OCI-LY1 (cell line): ENCODE measurements around the gene PRCP.

ENCODE experiments used
- H2AFZ ChIP-seq: fragments of 200-600 bp; sonication (generic), shearing (Covaris generic); 2 replicates; pipeline ENCODE4 v1.6.0; 2014; ENCODE audit warnings: antibody characterized with exemption, mild to moderate bottlenecking, low read length
- H3F3A ChIP-seq: fragments of 200-600 bp; sonication (generic), shearing (Covaris generic); 2 replicates; pipeline ENCODE4 v1.6.0; 2014; ENCODE audit warnings: mild to moderate bottlenecking, antibody characterized with exemption, low read length, moderate library complexity; ENCODE audit not compliant: insufficient read depth
- H3K27ac ChIP-seq: fragments of 200-600 bp; sonication (generic); 2 replicates; pipeline ENCODE4 v1.5.1; 2014; ENCODE audit warnings: low read length, mixed run types, mild to moderate bottlenecking, low read depth; ENCODE audit not compliant: poor library complexity, severe bottlenecking
- H3K27me3 ChIP-seq: fragments of 200-600 bp; sonication (generic); 2 replicates; pipeline ENCODE4 v1.6.0; 2014; ENCODE audit warnings: antibody characterized with exemption, mild to moderate bottlenecking, low read length, moderate library complexity; ENCODE audit not compliant: insufficient read depth
- H3K36me3 ChIP-seq: fragments of 200-600 bp; sonication (generic); 2 replicates; pipeline ENCODE4 v1.6.1; 2014; ENCODE audit warnings: mild to moderate bottlenecking, antibody characterized with exemption, low read length, moderate library complexity, mixed read lengths; ENCODE audit not compliant: insufficient read depth
- H3K4me1 ChIP-seq: fragments of 200-600 bp; sonication (generic); 2 replicates; pipeline ENCODE4 v1.5.1; 2014; ENCODE audit warnings: mild to moderate bottlenecking, low read length, moderate library complexity; ENCODE audit not compliant: insufficient read depth, severe bottlenecking
- H3K4me2 ChIP-seq: fragments of 200-600 bp; sonication (generic), shearing (Covaris generic); 2 replicates; pipeline ENCODE4 v1.6.1; 2014; ENCODE audit warnings: low read length
- H3K4me3 ChIP-seq: fragments of 200-600 bp; sonication (generic); 2 replicates; pipeline ENCODE4 v1.5.1; 2014; ENCODE audit warnings: low read length, low read depth, mild to moderate bottlenecking, mixed read lengths; ENCODE audit not compliant: poor library complexity, severe bottlenecking
- H3K79me2 ChIP-seq: fragments of 200-600 bp; shearing (Covaris generic); 2 replicates; pipeline ENCODE4 v1.6.1; 2016; ENCODE audit warnings: mixed run types, low read length, mixed read lengths; ENCODE audit not compliant: insufficient read depth
- H3K9ac ChIP-seq: fragments of 200-600 bp; sonication (generic), shearing (Covaris generic); 2 replicates; pipeline ENCODE4 v1.6.1; 2014; ENCODE audit warnings: mild to moderate bottlenecking, low read length, mixed read lengths
- H3K9me2 ChIP-seq: fragments of 200-600 bp; sonication (generic), shearing (Covaris generic); 2 replicates; pipeline ENCODE4 v1.6.1; 2014; ENCODE audit warnings: low read depth, mild to moderate bottlenecking, low read length, mixed read lengths
- H3K9me3 ChIP-seq: fragments of 200-600 bp; shearing (Covaris generic); 2 replicates; pipeline ENCODE4 v1.6.1; 2014; ENCODE audit warnings: low read length, mixed read lengths
- H4K20me1 ChIP-seq: fragments of 200-600 bp; sonication (generic), shearing (Covaris generic); 2 replicates; pipeline ENCODE4 v1.6.0; 2016; ENCODE audit warnings: mild to moderate bottlenecking, low read length; ENCODE audit not compliant: insufficient read depth
- CTCF ChIP-seq: fragments of 200-600 bp; sonication (generic), shearing (Covaris generic); IDR thresholded peaks from 2 replicates; pipeline ENCODE4 v1.5.1; 2017; ENCODE audit warnings: mild to moderate bottlenecking, antibody characterized with exemption, low read length, moderate library complexity, mixed read lengths
- EZH2 ChIP-seq: fragments of 200-600 bp; sonication (generic), shearing (Covaris generic); IDR thresholded peaks from 2 replicates; pipeline ENCODE4 v1.8.0; 2017; ENCODE audit warnings: borderline replicate concordance, mixed run types, mild to moderate bottlenecking, antibody characterized with exemption, low read length, moderate library complexity, mixed read lengths

PRCP gene

GRCh38 chr11:82786001-82786400, 114.2 kb downstream of the PRCP start:
- no peak overlapping the region for H2AFZ ChIP-seq
- no peaks in the 10 kb centered on the region for H3K9me3 ChIP-seq
- no peak overlapping the region for H3K4me3 ChIP-seq

DNA sequence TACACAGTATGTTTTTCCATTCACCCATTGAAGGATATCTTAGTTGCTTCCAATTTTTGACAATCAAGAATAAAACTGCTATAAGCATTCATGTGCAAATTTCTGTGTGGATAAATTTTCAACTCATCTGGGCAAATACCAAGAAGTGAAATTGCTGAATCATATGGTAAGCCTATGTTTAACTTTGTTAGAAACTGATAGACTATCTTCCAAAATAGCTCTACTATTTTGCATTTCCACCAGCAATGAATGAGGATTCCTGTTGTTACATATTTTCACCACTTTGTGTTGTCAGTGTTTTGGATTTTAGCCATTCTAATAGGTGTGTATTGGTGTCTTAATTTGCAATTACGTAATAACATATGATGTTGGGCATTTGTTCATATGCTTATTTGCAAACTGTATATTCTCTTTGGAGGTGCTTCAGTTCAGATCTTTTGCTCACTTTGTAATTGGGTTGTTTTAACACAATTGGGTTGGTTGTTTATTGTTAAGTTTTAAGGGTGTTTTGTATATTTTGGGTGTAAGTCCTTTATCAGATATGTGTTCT, 117.3 kb downstream of the PRCP start:
- Histone ChIP-seq H3K4me2 (no peak overlapping the region), H2AFZ (no peak overlapping the region), H3K9me3 (no peaks in the 10 kb centered on the region), H3K27me3 (no peaks in the 10 kb centered on the region), H3K4me3 (no peak overlapping the region), H3K9ac (no peak overlapping the region), H3K27ac (no peak overlapping the region), H3K9me2 (no peaks in the 10 kb centered on the region; the same call in 1 of the 2 replicates), H3F3A (no peaks in the 10 kb centered on the region), H3K79me2 (no peaks in the 10 kb centered on the region), H3K36me3 (no peaks in the 10 kb centered on the region), H4K20me1 (no peaks in the 10 kb centered on the region), H3K4me1 (no peaks in the 10 kb centered on the region)
- no peak for TF ChIP-seq EZH2
- no peak for TF ChIP-seq CTCF

More at GRCh38 chr11:82786001-82786400, 114.2 kb downstream of the PRCP start:
- Histone ChIP-seq H3K27ac (no peak overlapping the region), H3K9ac (no peak overlapping the region), H3K4me1 (no peaks in the 10 kb centered on the region), H3K79me2 (no peaks in the 10 kb centered on the region), H3K4me2 (no peak overlapping the region), H3K27me3 (no peaks in the 10 kb centered on the region), H3K36me3 (no peaks in the 10 kb centered on the region), H3K9me2 (no peaks in the 10 kb centered on the region; the same call in 1 of the 2 replicates), H3F3A (no peaks in the 10 kb centered on the region), H4K20me1 (no peaks in the 10 kb centered on the region)
- TF ChIP-seq CTCF = no peak
- TF ChIP-seq EZH2 = no peak

GRCh38 chr11:82778776-82779175, 121.5 kb downstream of the PRCP start:
- Histone ChIP-seq H3K36me3 (no peaks in the 10 kb centered on the region), H4K20me1 (no peaks in the 10 kb centered on the region), H3K79me2 (no peaks in the 10 kb centered on the region), H3K4me3 (no peak overlapping the region), H3K9me3 (no peaks in the 10 kb centered on the region), H3K27me3 (no peaks in the 10 kb centered on the region), H3K4me1 (peaks cover 3% of the 10 kb centered on the region), H3F3A (no peaks in the 10 kb centered on the region), H3K27ac (no peak overlapping the region), H2AFZ (no peak overlapping the region), H3K4me2 (no peak overlapping the region), H3K9ac (no peak overlapping the region), H3K9me2 (no peaks in the 10 kb centered on the region; the same call in 1 of the 2 replicates)
- no peak for TF ChIP-seq CTCF
- TF ChIP-seq EZH2 = no peak
